Heart left ventricle (tissue), 16 donors: Measurements from ENCODE around the gene ITGAE. TPM values are rescaled to one million over a fixed set of nuclear protein-coding genes. Genes with fewer than 3 reads are reported as not detected.

ENCODE experiments used
- ATAC-seq, 4 donors: fragments of 200-7000 bp; cut with Tn5 transposase; one replicate each; pipeline ENCODE4 v1.9.1; 2020 to 2022; ENCODE audit warnings: moderate library complexity in 4 of 4, mild to moderate bottlenecking in 3 of 4, moderate number of reproducible peaks in 1 of 4
- DNase-seq, 5 donors: peaks; one replicate each; pipeline ENCODE4 v3.0.0-alpha.2; 2020
- H3K27ac ChIP-seq, 12 donors: fragments of 200-600 bp; sonication (generic) in 4 of 12; one replicate each; pipeline versions ENCODE4 v1.5.0 to v1.8.0; 2016 to 2022; ENCODE audit warnings: mild to moderate bottlenecking in 2 of 12
- H3K27me3 ChIP-seq, 9 donors: fragments of 200-600 bp; sonication (generic) in 2 of 9; one replicate each; pipeline versions ENCODE4 v1.5.1 to v1.8.0; 2016 to 2022; ENCODE audit warnings: mild to moderate bottlenecking in 3 of 9
- H3K36me3 ChIP-seq, 9 donors: fragments of 200-600 bp; sonication (generic) in 2 of 9; one replicate each; pipeline versions ENCODE4 v1.5.0 to v1.8.0; 2018 to 2022; ENCODE audit warnings: mild to moderate bottlenecking in 2 of 9
- H3K4me1 ChIP-seq, 12 donors: fragments of 200-600 bp; sonication (generic) in 4 of 12; one replicate each; pipeline versions ENCODE4 v1.5.0 to v1.8.0; 2016 to 2022; ENCODE audit warnings: mild to moderate bottlenecking in 3 of 12
- H3K4me3 ChIP-seq, 12 donors: fragments of 200-600 bp; sonication (generic) in 4 of 12; one replicate each; pipeline versions ENCODE4 v1.5.0 to v1.8.0; 2017 to 2022; ENCODE audit warnings: mild to moderate bottlenecking in 9 of 12, moderate library complexity in 4 of 12
- H3K9me3 ChIP-seq, 12 donors: fragments of 200-600 bp; sonication (generic) in 4 of 12; one replicate each; pipeline versions ENCODE4 v1.5.0 to v1.8.0; 2016 to 2022; ENCODE audit warnings: mild to moderate bottlenecking in 1 of 12
- CTCF ChIP-seq, 12 donors: fragments of 200-600 bp; sonication (generic) in 4 of 12; IDR thresholded peaks; one replicate each; pipeline versions ENCODE4 v1.5.0 to v1.8.0; 2018 to 2022; ENCODE audit warnings: antibody characterized with exemption in 12 of 12, mild to moderate bottlenecking in 5 of 12
- POLR2A ChIP-seq, 2 donors: fragments of 450-650 bp; IDR thresholded peaks; one replicate each; pipeline ENCODE4 v1.6.1; 2017; ENCODE audit warnings: antibody characterized with exemption in 2 of 2, mild to moderate bottlenecking in 2 of 2, moderate library complexity in 2 of 2
- WGBS, 4 donors: extraction: QIAGEN DNeasy Blood & Tissue Kit in 2 of 4; methylation state at CpG; one replicate each; pipeline versions ENCODE4 v1.1.5 to v1.1.7; 2013 to 2018; 5-methylcytosine and 5-hydroxymethylcytosine counted together
- intact Hi-C, 10 donors: fragments of 100-400 bp; cut with DNase I; formaldehyde crosslinking; loops; one replicate each; pipeline versions ENCODE4 v1.11.1 to v1.14.2; 2022
- polyA plus RNA-seq, 2 donors: library from polyadenylated mRNA; stranded (reverse); fragments of 200-250 nt; gene quantifications; one replicate each; pipeline ENCODE4 v1.2.3, GENCODE V29; 2013
- total RNA-seq, 9 donors: library from RNA; depleted of rRNA in 2 of 9; stranded (reverse); fragments of >200 nt in 2 of 9; fragmentation: NEBNext Ultra II Directional in 3 of 9; extraction: Animal tissue kit (Norgen Biotek cat#: 25700) in 3 of 9; gene quantifications; one replicate each; pipeline versions ENCODE4 v1.1.0 to v1.2.4, GENCODE V29; 2016 to 2023
- donor health status: ischemic (EF 13 %, LVEDD 7.1; RV severe dilation, severe dysfunction).
- donor health status: healthy with polysubstance abuse.
- donor health status: DM: no; HTN: yes; CAD: no.
- donor health status: DM: no; HTN: no; CAD: no.
- donor health status: ischemic (EF 25% LVEDD 6.9; RV normal size, moderate dysfunction).
- donor health status: ischemic (EF 25% LVEDD 5.7; RV mildly dilated, moderate dysfunction).
- donor health status: healthy.
- donor health status: DM: yes; HTN: yes; CAD: no.
- donor health status: ischemic (EF 35%, LVEDD 5.7; RV mildly dilated, moderate dysfunction).
- donor health status: nonischemic (EF 11% LVEDD 7.7; RV severe dilation, severe dysfunction).
- donor health status: DM: yes; HTN: yes; CAD: no.
- donor health status: PGD.
- donor health status: ischemic (EF 29% LVEDD 5.4; RV normal size, mild dysfunction).
- donor health status: nonischemic (EF 23%, LVEDD 6.1; RV moderate dilation, normal function).

Gene ITGAE
- total and polyA plus RNA-seq, 11 donors = 7.1 to 32.9 (median 15.3) TPM

GRCh38 chr17:3697103-3697476 is 103.9 kb downstream of the ITGAE start:
- Histone ChIP-seq H3K36me3 (no peaks in the 10 kb centered on the region), H3K27me3 (peaks cover 0 to 39% (median 10%) of the 10 kb centered on the region in 9 donors), H3K9me3 (peaks cover 0 to 9% (median 0%) of the 10 kb centered on the region in 12 donors), H3K4me3 (peak overlapping the region in 6 of 12 donors; percentile 50 to 68 (median 59)), H3K4me1 (peaks cover 0 to 23% (median 8%) of the 10 kb centered on the region in 12 donors), H3K27ac (peak overlapping the region in 2 of 12 donors; percentile 29 to 46)
- TF ChIP-seq POLR2A (IDR thresholded peaks at IDR 0.05) (no peak), CTCF (IDR thresholded peaks at IDR 0.05) (no peak)
- intact Hi-C loops = no loop called here
- WGBS, 4 donors = 40 to 53% (median 45%) methylated on average over 11 to 12 of the region's 12 CpGs
- ATAC-seq (peak in 3 of 4 donors; percentile 38 to 40 (median 40)), DNase-seq (no peak)

- Histone ChIP-seq H3K9me3 (peaks cover 0 to 9% (median 0%) of the 10 kb centered on the region in 12 donors), H3K27me3 (peaks cover 0 to 40% (median 10%) of the 10 kb centered on the region in 9 donors), H3K4me1 (peaks cover 0 to 23% (median 8%) of the 10 kb centered on the region in 12 donors), H3K4me3 (peak within 1 kb of the TSS; percentile 24 to 68 (median 52)), H3K36me3 (no peaks in the 10 kb centered on the region), H3K27ac (peak within 1 kb of the TSS in 11 of 12 donors; percentile 41 to 83 (median 75))
- 1% methylated on average over 26 to 65 of the region's 65 CpGs for WGBS, 4 donors
- intact Hi-C loops = no loop called here
- DNase-seq (no peak), ATAC-seq (peak; percentile 23 to 54 (median 44))
- TF ChIP-seq POLR2A (IDR thresholded peaks at IDR 0.05) = no peak
- no peak for TF ChIP-seq CTCF (IDR thresholded peaks at IDR 0.05)
Observed at GRCh38 chr17:3695723-3696411, 105.1 kb downstream of the ITGAE start, which contains the start of gene P2RX5. Gene P2RX5 (minus strand): TSS chr17:3696155. CDS start chr17:3696005, 150 bp downstream.

- Histone ChIP-seq H3K27ac (peak overlapping the region in 11 of 12 donors; percentile 41 to 83 (median 75)), H3K4me3 (peak overlapping the region; percentile 24 to 68 (median 52)), H3K36me3 (no peaks in the 10 kb centered on the region), H3K9me3 (peaks cover 0 to 9% (median 0%) of the 10 kb centered on the region in 12 donors), H3K27me3 (peaks cover 0 to 40% (median 10%) of the 10 kb centered on the region in 9 donors), H3K4me1 (peaks cover 0 to 23% (median 8%) of the 10 kb centered on the region in 12 donors)
- DNase-seq (peak in 4 of 5 donors; percentile 58 to 72 (median 64)), ATAC-seq (peak; percentile 75 to 90 (median 86))
- 6 to 15% (median 7%) methylated on average over 5 to 17 of the region's 17 CpGs for WGBS, 4 donors
- TF ChIP-seq CTCF (IDR thresholded peaks at IDR 0.05) = no peak
- intact Hi-C loops = no loop called here
Observed at GRCh38 chr17:3695129-3695722, 105.8 kb downstream of the ITGAE start.

GRCh38 chr17:3693829-3694231 is 107.2 kb downstream of the ITGAE start:
- peaks cover 0 to 9% (median 0%) of the 10 kb centered on the region in 12 donors for H3K9me3 ChIP-seq
- intact Hi-C loops = no loop called here
- no peak for TF ChIP-seq POLR2A (IDR thresholded peaks at IDR 0.05)
- no peak for TF ChIP-seq CTCF (IDR thresholded peaks at IDR 0.05)
- H3K4me1 ChIP-seq = peaks cover 0 to 23% (median 8%) of the 10 kb centered on the region in 12 donors
- ATAC-seq = no peak
- no peak overlapping the region for H3K27ac ChIP-seq
- peaks cover 0 to 40% (median 10%) of the 10 kb centered on the region in 9 donors for H3K27me3 ChIP-seq
- 78 to 87% (median 79%) methylated on average over 9 of the region's 9 CpGs for WGBS, 4 donors
- H3K4me3 ChIP-seq = no peak overlapping the region
- no peaks in the 10 kb centered on the region for H3K36me3 ChIP-seq
- no peak for DNase-seq
